Omental fat pad (tissue), 4 donors: ENCODE results near the gene MOB1B. TPM values are rescaled to one million over a fixed set of nuclear protein-coding genes. Genes with fewer than 3 reads are reported as not detected.

ENCODE experiments used
- ATAC-seq: fragments of 150-250 bp; one replicate; pipeline ENCODE4 v1.9.1; 2016; ENCODE audit warnings: mild to moderate bottlenecking, moderate library complexity; ENCODE audit not compliant: low FRiP score
- DNase-seq: peaks from one replicate; pipeline ENCODE4 v3.0.0-alpha.2; 2019; ENCODE audit warnings: low spot score
- CTCF ChIP-seq, 3 donors: fragments of 450-650 bp; IDR thresholded peaks; one replicate each; pipeline ENCODE4 v1.5.1; 2016 to 2017; ENCODE audit warnings: antibody characterized with exemption in 3 of 3, mild to moderate bottlenecking in 3 of 3, moderate library complexity in 2 of 3
- total RNA-seq, 4 donors: library from RNA; depleted of rRNA; stranded (reverse); fragments of >200 nt; gene quantifications; one replicate each; pipeline ENCODE4 v1.1.0, GENCODE V29; 2016

The MOB1B gene
- total RNA-seq, 4 donors from 2014 or later: 11.0 to 19.7 (median 13.8) TPM

GRCh38 chr4:70980196-70980595 is 78.0 kb downstream of the MOB1B start:
- DNase-seq (no peak), ATAC-seq (no peak)
- TF ChIP-seq CTCF (IDR thresholded peaks at IDR 0.05): no peak

GRCh38 chr4:70984106-70984505 is 81.9 kb downstream of the MOB1B start:
- TF ChIP-seq CTCF (IDR thresholded peaks at IDR 0.05): no peak
- no peak for DNase-seq
- ATAC-seq: no peak

- no peak for TF ChIP-seq CTCF (IDR thresholded peaks at IDR 0.05)
- no peak for DNase-seq
- no peak for ATAC-seq
Measured at GRCh38 chr4:70984589-70984988, 82.4 kb downstream of the MOB1B start.

- no peak for TF ChIP-seq CTCF (IDR thresholded peaks at IDR 0.05)
- no peak for ATAC-seq
- DNase-seq: no peak
Measured at GRCh38 chr4:70991596-70991995, 89.4 kb downstream of the MOB1B start.

DNA sequence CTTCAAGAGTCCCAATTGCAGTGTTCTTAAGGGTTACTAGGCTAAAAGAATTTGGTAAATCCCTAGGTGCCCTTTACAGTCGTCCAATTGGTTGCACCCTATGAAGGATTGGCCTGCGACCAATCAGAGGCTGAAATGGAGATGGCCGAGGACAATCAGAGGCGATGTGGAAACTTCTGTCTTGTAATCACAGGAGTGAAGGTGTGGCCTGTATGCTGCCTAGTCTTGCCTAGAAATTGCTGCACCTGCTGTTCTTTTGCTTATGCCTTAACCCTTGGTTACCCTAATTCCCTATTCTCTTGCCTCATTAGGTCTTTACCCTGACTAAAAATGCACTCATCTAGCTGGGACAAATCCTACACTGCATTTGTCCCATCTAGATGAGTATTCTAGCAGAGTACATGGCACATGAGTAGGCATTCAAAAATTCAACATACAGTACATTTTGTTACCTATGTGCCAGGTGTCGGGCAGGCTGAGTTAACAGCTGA is 90.3 kb downstream of the MOB1B start:
- ATAC-seq: no peak
- no peak for DNase-seq
- no peak for TF ChIP-seq CTCF (IDR thresholded peaks at IDR 0.05)

DNA sequence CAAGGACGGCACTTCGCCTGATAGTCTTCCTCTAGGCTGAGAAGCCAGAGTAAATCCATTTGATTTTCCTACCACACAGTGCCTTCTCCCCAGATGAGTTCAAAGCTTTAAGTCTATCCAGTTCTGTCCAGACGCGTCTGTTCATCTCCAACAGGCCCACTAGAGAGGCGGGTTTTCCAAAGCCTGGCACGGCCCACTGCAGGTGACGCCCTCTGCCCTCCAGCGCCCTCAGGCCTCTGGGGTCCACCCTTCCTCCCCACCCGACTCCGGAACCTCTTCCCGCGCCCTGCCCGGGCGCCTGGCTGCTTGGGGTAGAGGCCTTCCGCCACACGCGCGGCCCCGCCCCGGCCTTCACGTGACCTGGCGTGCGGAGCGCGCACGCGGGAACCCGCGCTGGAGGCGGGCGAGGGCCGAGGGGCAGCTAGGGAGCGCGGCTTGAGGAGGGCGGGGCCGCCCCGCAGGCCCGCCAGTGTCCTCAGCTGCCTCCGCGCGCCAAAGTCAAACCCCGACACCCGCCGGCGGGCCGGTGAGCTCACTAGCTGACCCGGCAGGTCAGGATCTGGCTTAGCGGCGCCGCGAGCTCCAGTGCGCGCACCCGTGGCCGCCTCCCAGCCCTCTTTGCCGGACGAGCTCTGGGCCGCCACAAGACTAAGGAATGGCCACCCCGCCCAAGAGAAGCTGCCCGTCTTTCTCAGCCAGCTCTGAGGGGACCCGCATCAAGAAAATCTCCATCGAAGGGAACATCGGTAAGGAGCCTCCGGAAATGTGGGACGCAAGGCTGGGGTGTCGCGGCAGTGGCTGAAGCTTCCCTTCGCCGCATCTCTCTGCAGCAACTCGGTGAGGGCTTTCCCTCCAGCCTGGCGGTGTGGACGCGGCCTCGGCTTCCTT is 91.3 kb downstream of the MOB1B start, which contains the start of gene DCK:
Gene DCK, plus strand, starts transcription at position 469 of the 888 bp plus-strand sequence. Its CDS starts 187 bp downstream, at position 656.
- DNase-seq (peak; percentile 50), ATAC-seq (peak; percentile 97)
- no peak for TF ChIP-seq CTCF (IDR thresholded peaks at IDR 0.05)

- DNase-seq: no peak
- no peak for ATAC-seq
- no peak for TF ChIP-seq CTCF (IDR thresholded peaks at IDR 0.05)
Measured at GRCh38 chr4:70994069-70994366, 91.8 kb downstream of the MOB1B start.
